K562 (cell line): ENCODE measurements around the gene RPN1.

Experiments
- NONO ChIP-seq, 2 experiments: fragments of 200-400 bp in 1 of 2; fragments of 450-650 bp in 1 of 2; formaldehyde crosslinking in 1 of 2; IDR thresholded peaks; 2 replicates each; pipeline ENCODE4 v1.6.1; 2017; ENCODE audit warnings: low read depth in 2 of 2, mild to moderate bottlenecking in 2 of 2, moderate library complexity in 2 of 2, low read length in 1 of 2
- SRSF7 ChIP-seq: fragments of 200-400 bp; formaldehyde crosslinking; optimal IDR thresholded peaks from 2 replicates; pipeline ENCODE3; 2017; ENCODE audit warnings: mild to moderate bottlenecking, low read depth, low read length
- TARDBP ChIP-seq: fragments of 450-650 bp; IDR thresholded peaks from 2 replicates; pipeline ENCODE4 v1.6.1; 2016
- ZFX ChIP-seq: sonication (generic); formaldehyde crosslinking; IDR thresholded peaks from 2 replicates; pipeline ENCODE4 v1.8.0; 2022; ENCODE audit warnings: mild to moderate bottlenecking, missing genetic modification reagents, moderate library complexity

DNA sequence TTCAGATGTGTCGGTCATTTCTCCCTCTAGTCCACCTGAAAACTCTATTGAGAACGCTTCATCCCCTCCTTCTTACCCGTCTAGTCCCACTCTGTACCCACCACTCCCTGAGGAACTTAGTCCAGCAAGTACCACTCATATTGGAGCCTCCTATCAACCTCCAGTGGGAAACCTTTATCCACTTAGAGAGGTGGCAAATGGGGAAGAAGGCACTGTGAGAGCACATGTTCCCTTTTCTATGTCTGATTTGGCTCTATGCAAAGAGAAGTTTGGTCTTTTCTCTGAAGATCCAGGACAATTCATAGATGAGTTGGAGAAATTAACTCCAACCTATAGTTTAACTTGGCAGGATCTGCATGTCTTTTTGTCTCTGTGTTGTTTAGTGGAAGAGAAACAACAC, 17.0 kb upstream of the RPN1 start:
- TF ChIP-seq SRSF7 (no peak), ZFX (CRISPR knock-in tag) (no peak), TARDBP (no peak), NONO (IDR thresholded peaks at IDR 0.05; ENCODE audit: low read depth in 2 of 2, low read length in 1 of 2) (no peak)
